T-helper 2 cell treated with Interferon-gamma antibody and Interleukin-4, amounts not matched to agents 5 μg/mL and 100 μg/mL, for 36 hours (primary cell): Measurements from ENCODE around the gene CLTRN.

Experiments used
- DNase-seq: peaks from one replicate; pipeline ENCODE4 v3.0.0; 2021; ENCODE audit warnings: low spot score
- H3K27ac Mint-ChIP-seq: one replicate; pipeline ENCODE4 v1.8.0; 2021; ENCODE audit warnings: mild to moderate bottlenecking, mixed read lengths
- H3K27me3 Mint-ChIP-seq: one replicate; pipeline ENCODE4 v1.8.0; 2021; ENCODE audit warnings: low read depth, mixed read lengths
- H3K36me3 Mint-ChIP-seq: one replicate; pipeline ENCODE4 v1.8.0; 2021; ENCODE audit warnings: low read depth, mixed read lengths
- H3K4me1 Mint-ChIP-seq: one replicate; pipeline ENCODE4 v1.8.0; 2021; ENCODE audit warnings: low read depth, mixed read lengths
- H3K4me3 Mint-ChIP-seq: one replicate; pipeline ENCODE4 v1.8.0; 2022; ENCODE audit warnings: mild to moderate bottlenecking, moderate library complexity, mixed read lengths
- H3K9me3 Mint-ChIP-seq: one replicate; pipeline ENCODE4 v1.8.0; 2021; ENCODE audit warnings: mixed read lengths

CLTRN gene

DNA sequence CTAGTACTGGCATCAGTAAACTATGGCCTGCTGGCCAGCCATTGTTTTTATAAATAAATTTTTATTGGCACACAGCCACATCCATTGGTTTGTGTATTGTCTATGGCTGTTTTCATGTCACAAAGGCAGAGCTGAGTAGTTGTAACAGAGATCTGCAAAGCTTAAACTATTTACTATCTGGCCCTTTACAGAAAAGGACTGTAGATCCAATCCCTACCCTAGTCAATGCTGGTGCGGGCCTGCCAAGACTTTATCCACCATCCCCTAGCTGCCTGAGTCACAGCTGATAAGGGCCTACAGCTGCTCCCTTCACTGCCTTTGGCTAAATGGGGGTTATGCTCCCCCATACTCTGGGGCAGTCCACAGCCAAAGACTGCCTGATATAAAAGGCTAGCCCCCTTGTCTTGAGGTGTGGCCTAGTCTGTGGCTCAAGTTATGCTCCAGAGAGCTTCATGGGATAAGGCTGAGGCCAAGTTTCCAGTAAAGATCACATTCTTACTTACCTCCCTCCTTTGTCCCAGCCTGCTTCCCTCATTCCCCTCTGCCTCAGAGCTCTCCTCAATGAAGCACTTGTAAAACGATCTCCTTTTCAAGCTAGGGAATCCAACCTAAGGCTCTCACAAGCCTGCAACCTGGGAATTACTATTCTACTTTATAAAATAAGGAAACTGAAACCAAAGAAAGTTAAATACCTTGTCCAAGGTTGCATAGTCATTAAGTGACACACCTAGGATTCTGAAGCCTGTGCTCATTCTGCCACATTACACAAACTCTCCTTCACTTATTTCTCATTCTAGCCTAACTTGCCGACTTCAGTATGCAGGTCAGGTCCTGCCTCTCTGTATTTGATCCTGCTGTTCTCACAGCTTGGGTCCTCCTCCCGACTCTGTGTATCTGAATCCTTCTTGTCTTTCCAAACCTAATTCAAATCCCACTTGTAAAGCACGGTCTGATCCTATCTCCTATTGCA lies 84.5 kb downstream of the CLTRN start:
- H3K27me3 Mint-ChIP-seq: no peaks in the 10 kb centered on the region
- no peaks in the 10 kb centered on the region for H3K4me1 Mint-ChIP-seq
- no peaks in the 10 kb centered on the region for H3K9me3 Mint-ChIP-seq
- no peaks in the 10 kb centered on the region for H3K36me3 Mint-ChIP-seq
- DNase-seq: no peak
- no peak overlapping the region for H3K27ac Mint-ChIP-seq
- H3K4me3 Mint-ChIP-seq: no peak overlapping the region
